Fibroblast of villous mesenchyme (primary cell): ENCODE data around the gene DPH5. TPM values are rescaled to one million over a fixed set of nuclear protein-coding genes. Genes with fewer than 3 reads are reported as not detected.
"Not testable (repeated sequence)": the region's sequence is repeated elsewhere in the genome, so short reads cannot be mapped to it uniquely, and the experiment has no call there.

Experiments
- DNase-seq: peaks from one replicate; pipeline ENCODE4 v3.0.0-alpha.2; 2010; ENCODE audit warnings: low read depth
- H3K4me3 ChIP-seq: 2 replicates; pipeline ENCODE4 v1.5.1; 2011; ENCODE audit warnings: low read depth, mild to moderate bottlenecking, low read length
- CTCF ChIP-seq: IDR thresholded peaks from 2 replicates; pipeline ENCODE4 v1.5.1; 2012; ENCODE audit warnings: low read depth, mild to moderate bottlenecking, low read length; ENCODE audit not compliant: insufficient read depth
- total RNA-seq: library from RNA; depleted of rRNA; stranded (reverse); fragments of >200 nt; gene quantifications from 2 replicates; pipeline ENCODE4 v1.2.3, GENCODE V29; 2012

The DPH5 gene
- total RNA-seq, 1 donor = 32.0 TPM

- no peak for TF ChIP-seq CTCF
- DNase-seq = no peak
- H3K4me3 ChIP-seq = no peak overlapping the region
These were observed 7.4 kb upstream of the DPH5 start for GRCh38 chr1:101033017-101033416.

- not testable (repeated sequence) for DNase-seq, H3K4me3 ChIP-seq
These were observed 6.5 kb upstream of the DPH5 start for GRCh38 chr1:101032129-101032528.

GRCh38 chr1:101030881-101031280, 5.3 kb upstream of the DPH5 start:
- no peak for DNase-seq
- no peak for TF ChIP-seq CTCF
- no peak overlapping the region for H3K4me3 ChIP-seq

- no peak overlapping the region for H3K4me3 ChIP-seq
- DNase-seq = no peak
- no peak for TF ChIP-seq CTCF
These were observed 3.6 kb upstream of the DPH5 start for GRCh38 chr1:101029184-101029583.

GRCh38 chr1:101028466-101028865, 2.9 kb upstream of the DPH5 start:
- no peak for TF ChIP-seq CTCF
- DNase-seq = no peak
- H3K4me3 ChIP-seq = no peak overlapping the region

DNA sequence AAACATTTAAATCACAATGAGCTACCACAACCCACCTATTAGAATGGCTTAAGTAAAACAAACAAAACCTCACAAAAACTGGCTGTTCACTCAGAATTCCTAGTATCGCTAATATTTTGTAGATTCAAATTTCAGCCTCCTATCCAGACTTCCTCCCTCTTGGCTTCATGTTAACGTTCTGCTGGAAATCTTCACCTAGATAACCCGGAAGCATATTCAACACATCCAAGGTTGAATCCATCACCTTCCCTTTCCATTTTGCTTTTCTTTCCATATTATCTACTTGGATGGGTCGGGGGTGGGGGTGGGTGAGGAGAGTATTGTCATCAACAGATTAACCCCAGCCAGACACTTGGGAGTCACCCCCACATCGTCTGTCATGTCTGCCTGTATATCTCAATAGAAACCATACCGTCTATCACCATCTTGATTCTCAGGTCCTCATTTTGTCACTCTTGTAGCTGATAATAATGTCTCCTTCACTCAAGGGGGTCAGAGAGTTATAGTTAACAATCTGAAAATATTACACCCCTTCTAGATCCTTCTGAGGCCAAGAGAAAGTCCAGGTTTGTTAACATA, 1.7 kb upstream of the DPH5 start:
- no peak for TF ChIP-seq CTCF
- no peak overlapping the region for H3K4me3 ChIP-seq
- no peak for DNase-seq

DNA sequence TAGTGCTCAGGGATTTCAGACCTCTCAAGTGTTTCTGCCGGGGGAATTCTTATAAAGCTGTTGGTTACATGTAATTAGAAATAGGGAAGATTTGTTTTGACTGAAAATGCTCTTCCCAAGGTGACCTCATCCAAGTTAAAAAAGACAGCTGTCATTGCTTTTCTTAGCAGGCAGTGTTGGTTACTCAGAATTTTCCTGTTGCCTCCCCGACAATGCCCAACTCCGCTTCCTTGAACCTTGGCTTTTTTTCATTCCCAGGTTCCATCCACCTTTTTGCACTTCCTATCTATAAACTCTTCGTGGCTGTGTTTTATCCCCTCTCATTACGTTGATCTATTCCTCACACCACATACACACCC, 825 bp upstream of the DPH5 start:
- TF ChIP-seq CTCF = no peak
- H3K4me3 ChIP-seq = peak overlapping the region; percentile 86
- DNase-seq = no peak
